ENCODE results near the gene HNRNPM. TPM values are rescaled to one million over a fixed set of nuclear protein-coding genes. Genes with fewer than 3 reads are reported as not detected.

Gene HNRNPM
- total and polyA plus RNA-seq, 2 donors (not counting 1 experiment from before 2014, with no cell fraction given), result 137 to 221 TPM

DNA sequence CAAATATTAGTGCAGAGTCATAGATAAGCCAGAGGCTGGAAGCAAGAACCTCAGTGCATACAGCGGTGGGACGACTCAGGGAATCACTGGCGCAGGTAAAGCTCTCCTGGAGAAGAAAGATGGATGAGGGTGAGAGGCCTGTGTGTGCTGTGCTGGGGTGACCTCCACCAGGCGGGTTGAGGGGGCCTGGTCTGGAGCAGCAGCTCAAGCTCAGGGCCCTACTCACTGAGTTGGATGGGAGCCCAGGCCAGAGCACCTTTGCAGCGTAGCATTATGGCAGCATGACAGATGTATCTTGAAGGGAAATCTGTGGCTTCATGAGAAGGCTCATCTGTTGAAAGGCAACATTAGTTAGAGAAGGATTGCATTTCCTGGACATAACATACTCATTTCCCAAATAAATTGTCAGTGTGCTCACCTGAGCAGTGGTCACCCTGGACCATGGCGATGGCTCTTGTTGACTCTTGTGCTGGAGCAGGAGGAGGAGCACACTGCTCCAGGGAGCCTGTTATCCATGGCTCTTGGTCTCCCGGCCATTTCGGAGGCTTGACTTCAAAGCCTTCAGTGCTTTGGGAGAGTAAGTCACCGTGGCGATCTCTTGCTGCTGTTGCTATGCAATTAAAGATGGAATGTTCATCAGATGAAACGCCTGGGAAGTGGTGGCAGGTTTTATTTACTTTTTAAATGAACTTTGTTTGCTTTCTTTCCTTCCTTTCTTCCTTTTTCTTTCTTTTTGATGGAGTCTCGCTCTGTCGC lies 25.0 kb downstream of the HNRNPM start:
- peaks cover 62% of the 10 kb centered on the region for H3K79me2 ChIP-seq (ENCODE audit: control insufficient read depth, insufficient read depth, low read length)
- H3K4me1 Mint-ChIP-seq, result peaks cover 24% of the 10 kb centered on the region
- peaks cover 63% of the 10 kb centered on the region for H4K20me1 ChIP-seq (ENCODE audit: control insufficient read depth, insufficient read depth, low read length, poor library complexity, severe bottlenecking)
- H3K27me3 Mint-ChIP-seq, result no peaks in the 10 kb centered on the region
- ATAC-seq (ENCODE audit: low read depth) (no peak), DNase-seq (no peak)
- H2AFZ ChIP-seq (ENCODE audit: insufficient read depth, low read depth, low read length, poor library complexity, severe bottlenecking), result no peak overlapping the region
- ChIA-PET POLR2A (no interaction called here), CTCF (no interaction called here)
- no peak overlapping the region for H3K27ac ChIP-seq (ENCODE audit: low read length in 2 of 2)
- H3K4me3 ChIP-seq (ENCODE audit: control extremely low read depth in 1 of 5, extremely low read depth in 1 of 5, insufficient read depth in 1 of 5, low read depth in 2 of 5, low read length in 4 of 5), result no peak overlapping the region
- TF ChIP-seq CTCF (IDR thresholded peaks at IDR 0.05) (no peak), EZH2 (IDR thresholded peaks at IDR 0.05; ENCODE audit: borderline replicate concordance, insufficient read depth, low read depth, low read length, poor library complexity, severe bottlenecking) (no peak)
- no peak overlapping the region for H3K4me3 Mint-ChIP-seq
- peak overlapping the region; percentile 6 for H3K27ac Mint-ChIP-seq
- no peaks in the 10 kb centered on the region for H3K9me3 Mint-ChIP-seq (ENCODE audit: insufficient read depth)
- peaks cover 21 to 78% of the 10 kb centered on the region in 2 experiments for H3K36me3 ChIP-seq (replicated peaks in 1 of 2; ENCODE audit: control extremely low read depth in 1 of 2, control insufficient read depth in 1 of 2, extremely low read depth in 1 of 2, insufficient read depth in 2 of 2, low read length in 1 of 2)
- H3K4me2 ChIP-seq (replicated peaks; ENCODE audit: low read depth, low read length, poor library complexity, severe bottlenecking), result no peak overlapping the region
- H3K9ac ChIP-seq (ENCODE audit: low read length), result no peak overlapping the region
- H3K27me3 ChIP-seq (replicated peaks in 1 of 4; ENCODE audit: control extremely low read depth in 1 of 4, control insufficient read depth in 3 of 4, insufficient read depth in 4 of 4, low read length in 3 of 4), result no peaks in the 10 kb centered on the region
- WGBS (ENCODE audit: insufficient coverage), result 91% methylated on average over 10 of the region's 13 CpGs
- intact Hi-C loops (cut with micrococcal nuclease), result no loop called here
- no peaks in the 10 kb centered on the region for H3K9me3 ChIP-seq (ENCODE audit: control extremely low read depth in 1 of 3, control insufficient read depth in 2 of 3, insufficient read depth in 1 of 3, low read length in 2 of 3)
- peaks cover 27% of the 10 kb centered on the region in 2 donors for H3K4me1 ChIP-seq (ENCODE audit: control insufficient read depth in 2 of 2, insufficient read depth in 2 of 2, low read length in 2 of 2)

Measured in B cell (primary cell).